ENCODE measurements around the gene MAD1L1. TPM values are rescaled to one million over a fixed set of nuclear protein-coding genes. Genes with fewer than 3 reads are reported as not detected.

The MAD1L1 gene
- total RNA-seq, 1 donor from 2014 or later = 53.8 TPM

DNA sequence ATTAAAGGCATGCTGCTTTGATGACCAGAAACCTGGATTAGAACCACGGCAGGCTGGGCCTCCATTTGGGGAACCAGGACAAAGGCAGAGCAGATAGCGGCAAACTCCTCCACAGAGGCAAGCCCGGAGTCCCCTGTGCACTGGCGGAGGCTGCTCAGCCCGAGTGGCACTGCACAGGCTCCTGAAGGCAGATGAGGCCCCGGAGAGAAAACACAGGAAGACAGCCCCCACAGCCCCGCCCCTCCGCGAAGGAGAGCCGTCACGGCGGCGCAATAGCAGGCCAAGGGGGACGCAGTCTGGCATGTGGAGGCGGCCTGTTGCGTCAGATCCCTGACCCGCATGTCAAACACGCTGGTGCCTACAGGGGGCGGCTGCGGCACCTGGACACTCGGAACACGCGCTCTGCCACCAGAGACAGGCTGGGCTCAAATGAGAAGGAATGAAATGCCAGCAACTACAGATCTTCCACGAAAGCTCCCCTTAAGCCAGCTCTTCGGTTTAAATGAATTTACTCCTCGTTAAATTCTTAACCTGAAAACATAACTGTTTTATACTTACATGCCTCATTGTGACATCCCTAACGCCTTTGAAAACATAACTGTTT is 128.5 kb downstream of the MAD1L1 start:
- peak overlapping the region; percentile 76 for H3K4me3 Mint-ChIP-seq
- no peaks in the 10 kb centered on the region for H3K27me3 Mint-ChIP-seq (ENCODE audit: low read depth)
- TF ChIP-seq, protein P1, sequence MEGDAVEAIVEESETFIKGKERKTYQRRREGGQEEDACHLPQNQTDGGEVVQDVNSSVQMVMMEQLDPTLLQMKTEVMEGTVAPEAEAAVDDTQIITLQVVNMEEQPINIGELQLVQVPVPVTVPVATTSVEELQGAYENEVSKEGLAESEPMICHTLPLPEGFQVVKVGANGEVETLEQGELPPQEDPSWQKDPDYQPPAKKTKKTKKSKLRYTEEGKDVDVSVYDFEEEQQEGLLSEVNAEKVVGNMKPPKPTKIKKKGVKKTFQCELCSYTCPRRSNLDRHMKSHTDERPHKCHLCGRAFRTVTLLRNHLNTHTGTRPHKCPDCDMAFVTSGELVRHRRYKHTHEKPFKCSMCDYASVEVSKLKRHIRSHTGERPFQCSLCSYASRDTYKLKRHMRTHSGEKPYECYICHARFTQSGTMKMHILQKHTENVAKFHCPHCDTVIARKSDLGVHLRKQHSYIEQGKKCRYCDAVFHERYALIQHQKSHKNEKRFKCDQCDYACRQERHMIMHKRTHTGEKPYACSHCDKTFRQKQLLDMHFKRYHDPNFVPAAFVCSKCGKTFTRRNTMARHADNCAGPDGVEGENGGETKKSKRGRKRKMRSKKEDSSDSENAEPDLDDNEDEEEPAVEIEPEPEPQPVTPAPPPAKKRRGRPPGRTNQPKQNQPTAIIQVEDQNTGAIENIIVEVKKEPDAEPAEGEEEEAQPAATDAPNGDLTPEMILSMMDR (conservative IDR thresholded peaks at IDR 0.05) = peak; percentile 70
- peaks cover 3% of the 10 kb centered on the region for H3K9me3 Mint-ChIP-seq
- peak; percentile 82 for DNase-seq (ENCODE audit: low read depth, low spot score)
- H3K27ac Mint-ChIP-seq (ENCODE audit: unreplicated experiment) = peak overlapping the region; percentile 95
- peaks cover 78% of the 10 kb centered on the region for H3K4me1 Mint-ChIP-seq
- peaks cover 8% of the 10 kb centered on the region for H3K36me3 Mint-ChIP-seq (ENCODE audit: low read depth)

DNA sequence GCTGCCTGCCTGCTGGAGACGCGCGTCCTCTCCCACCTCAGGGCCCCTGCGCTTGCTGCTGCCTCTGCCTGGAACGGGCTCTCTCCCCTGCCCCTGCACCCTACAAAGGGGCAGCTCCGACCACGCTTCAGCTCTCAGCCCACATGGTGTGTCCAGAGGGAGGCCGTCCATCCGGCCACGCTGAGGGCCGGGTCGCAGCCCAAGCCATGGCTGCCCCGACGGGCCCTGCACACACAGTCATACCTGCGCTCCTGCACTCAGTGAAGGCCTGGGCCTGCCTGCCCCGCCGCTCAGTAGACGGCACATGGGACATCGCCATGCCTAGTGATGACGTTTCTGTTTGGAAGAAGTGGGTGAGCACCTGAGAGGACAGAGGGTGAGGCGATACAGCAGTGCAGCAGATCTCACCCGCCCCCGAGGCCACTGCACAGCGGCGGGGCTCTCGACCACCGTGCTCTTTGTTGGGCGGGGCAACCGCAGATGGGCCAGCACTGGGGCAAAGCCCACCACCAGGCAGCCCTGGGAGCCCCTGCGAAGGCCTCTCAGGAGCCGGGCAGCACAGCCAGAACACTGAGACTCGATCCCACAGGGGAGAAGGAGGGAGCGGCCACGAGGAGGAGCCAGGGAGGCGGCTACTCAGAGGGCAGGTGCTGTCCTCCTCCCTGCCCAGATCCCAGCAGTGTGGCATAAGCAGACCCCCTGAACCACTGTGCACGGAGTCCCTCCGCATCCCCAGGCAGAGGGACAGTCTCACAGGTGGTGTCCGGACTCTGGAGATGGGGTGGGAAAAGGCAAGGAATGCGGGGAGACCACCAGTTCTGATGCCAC is 129.5 kb downstream of the MAD1L1 start:
- TF ChIP-seq, protein P1 (conservative IDR thresholded peaks at IDR 0.05) = no peak
- Mint-ChIP-seq H3K4me1 (peaks cover 69% of the 10 kb centered on the region), H3K36me3 (ENCODE audit: low read depth) (peaks cover 8% of the 10 kb centered on the region), H3K4me3 (peak overlapping the region; percentile 76), H3K27me3 (ENCODE audit: low read depth) (no peaks in the 10 kb centered on the region), H3K27ac (ENCODE audit: unreplicated experiment) (peak overlapping the region; percentile 95), H3K9me3 (peaks cover 3% of the 10 kb centered on the region)
- DNase-seq (ENCODE audit: low read depth, low spot score) = no peak

DNA sequence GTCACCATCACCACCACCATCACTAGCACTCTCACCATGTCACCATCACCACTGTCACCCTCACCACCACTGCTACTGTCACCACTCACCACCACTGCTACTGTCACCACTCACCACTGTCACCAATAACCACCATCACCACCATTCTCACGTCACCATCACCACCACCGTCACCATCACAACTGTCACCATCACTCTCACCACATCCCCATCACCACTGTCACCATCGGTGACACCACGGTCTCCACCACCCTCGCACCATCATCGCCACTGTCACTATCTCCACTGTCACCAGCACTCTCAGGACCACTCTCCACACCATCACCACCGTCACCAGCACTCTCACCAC is 130.4 kb downstream of the MAD1L1 start:
- Mint-ChIP-seq H3K27me3 (ENCODE audit: low read depth) (no peaks in the 10 kb centered on the region), H3K36me3 (ENCODE audit: low read depth) (peaks cover 8% of the 10 kb centered on the region), H3K9me3 (peaks cover 3% of the 10 kb centered on the region), H3K27ac (ENCODE audit: unreplicated experiment) (peak overlapping the region; percentile 97), H3K4me1 (peaks cover 60% of the 10 kb centered on the region), H3K4me3 (no peak overlapping the region)
- no peak for DNase-seq (ENCODE audit: low read depth, low spot score)
- TF ChIP-seq, protein P1 (conservative IDR thresholded peaks at IDR 0.05) = no peak

DNA sequence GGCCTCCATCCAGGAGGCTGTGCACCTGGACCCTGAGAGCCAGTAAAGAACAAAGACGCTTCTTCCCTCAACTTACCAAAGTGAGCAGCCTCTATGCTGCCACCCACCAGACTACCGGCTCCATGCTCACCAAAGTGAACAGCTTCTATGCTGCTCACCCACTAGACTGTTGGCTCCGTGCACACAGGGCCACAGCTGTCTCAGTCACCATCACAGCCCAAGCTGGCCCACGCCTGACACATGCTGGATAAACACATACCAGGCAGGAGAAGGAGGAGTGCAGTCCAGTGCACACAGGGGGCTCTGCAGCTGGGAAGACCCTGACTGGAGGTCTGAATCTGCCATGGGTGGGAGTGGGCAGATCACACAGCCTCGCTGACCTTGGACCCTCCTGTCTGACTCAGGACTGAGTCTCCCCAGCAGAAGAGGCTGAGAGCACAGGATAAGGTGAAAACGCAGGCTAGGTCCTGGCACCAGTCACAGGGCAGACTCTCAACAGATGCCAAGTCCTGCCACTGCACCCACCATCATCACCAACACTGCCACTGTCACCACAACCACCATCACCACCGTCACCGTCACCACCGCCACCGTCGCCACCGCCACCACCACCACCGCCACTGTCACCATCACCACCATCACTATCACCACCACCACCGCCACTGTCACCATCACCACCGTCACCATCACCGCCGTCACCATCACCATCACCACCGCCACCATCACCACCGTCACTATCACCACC is 130.9 kb downstream of the MAD1L1 start:
- TF ChIP-seq, protein P1 (conservative IDR thresholded peaks at IDR 0.05) = no peak
- no peak overlapping the region for H3K4me3 Mint-ChIP-seq
- H3K27me3 Mint-ChIP-seq (ENCODE audit: low read depth) = no peaks in the 10 kb centered on the region
- no peak for DNase-seq (ENCODE audit: low read depth, low spot score)
- H3K4me1 Mint-ChIP-seq = peaks cover 54% of the 10 kb centered on the region
- H3K36me3 Mint-ChIP-seq (ENCODE audit: low read depth) = peaks cover 8% of the 10 kb centered on the region
- H3K9me3 Mint-ChIP-seq = peaks cover 3% of the 10 kb centered on the region
- H3K27ac Mint-ChIP-seq (ENCODE audit: unreplicated experiment) = peak overlapping the region; percentile 92

DNA sequence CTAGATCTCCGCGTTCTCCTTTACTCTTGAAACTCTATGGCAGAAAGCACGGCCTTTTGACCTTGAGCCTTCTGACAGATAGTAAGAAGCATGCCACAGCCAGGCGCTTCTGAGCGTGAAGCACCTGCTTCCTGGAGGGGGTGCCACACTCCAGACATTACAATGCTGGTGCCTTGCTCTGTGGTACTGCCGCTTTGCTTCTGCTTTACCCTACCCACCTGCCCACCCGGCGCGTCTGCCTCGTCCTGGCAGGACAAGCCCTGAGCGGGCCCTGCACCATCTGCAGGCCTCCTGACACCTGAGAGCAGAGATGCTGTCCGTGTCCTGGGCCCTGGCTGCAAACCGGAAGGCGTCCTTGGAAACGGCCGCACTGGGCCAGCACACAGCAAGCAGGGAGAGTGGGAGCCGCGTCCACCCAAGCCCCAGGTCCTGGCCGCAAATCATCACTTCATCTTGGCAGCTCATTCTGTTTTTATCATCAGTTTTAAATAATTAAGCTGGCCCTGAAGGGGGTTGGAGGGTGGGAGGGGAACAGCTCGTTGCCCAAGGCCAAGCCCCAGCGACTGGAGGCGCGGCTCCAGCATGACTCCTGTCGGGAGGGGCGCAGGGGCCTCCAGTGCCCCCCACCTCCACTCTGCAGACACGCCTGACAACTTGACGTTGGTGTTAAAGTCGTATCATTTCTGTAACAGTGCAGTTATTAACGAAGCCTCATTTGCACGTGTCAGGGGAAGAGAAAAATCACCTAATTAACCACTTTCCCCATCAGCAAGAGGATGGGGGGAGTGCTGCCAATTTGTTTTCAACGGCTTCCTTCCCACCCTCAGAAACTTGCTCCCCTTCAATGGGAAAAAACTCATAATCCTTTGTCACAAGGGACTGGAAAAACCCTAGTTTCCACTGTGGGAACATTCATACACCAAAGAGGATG is 132.2 kb downstream of the MAD1L1 start:
- no peak overlapping the region for H3K27ac Mint-ChIP-seq (ENCODE audit: unreplicated experiment)
- H3K4me3 Mint-ChIP-seq = peak overlapping the region; percentile 54
- DNase-seq (ENCODE audit: low read depth, low spot score) = no peak
- TF ChIP-seq, protein P1 (conservative IDR thresholded peaks at IDR 0.05) = no peak
- H3K36me3 Mint-ChIP-seq (ENCODE audit: low read depth) = peaks cover 8% of the 10 kb centered on the region
- H3K9me3 Mint-ChIP-seq = peaks cover 3% of the 10 kb centered on the region
- H3K27me3 Mint-ChIP-seq (ENCODE audit: low read depth) = no peaks in the 10 kb centered on the region
- H3K4me1 Mint-ChIP-seq = peaks cover 50% of the 10 kb centered on the region

Measured in neural crest cell (in vitro differentiated cells).